Left ventricle myocardium inferior (tissue), 1 donor: Measurements from ENCODE around the gene DBF4B. TPM values are rescaled to one million over a fixed set of nuclear protein-coding genes. Genes with fewer than 3 reads are reported as not detected.

ENCODE experiments used
- DNase-seq: peaks from one replicate; pipeline ENCODE4 v3.0.0-alpha.2; 2020
- H3K27ac ChIP-seq: fragments of 200-600 bp; replicated peaks from 2 replicates; pipeline ENCODE4 v1.8.0; 2021
- H3K27me3 ChIP-seq: fragments of 200-600 bp; 2 replicates; pipeline ENCODE4 v1.8.0; 2021; ENCODE audit warnings: low read depth
- H3K36me3 ChIP-seq: fragments of 200-600 bp; 2 replicates; pipeline ENCODE4 v1.8.0; 2021
- H3K4me1 ChIP-seq: fragments of 200-600 bp; 2 replicates; pipeline ENCODE4 v1.8.0; 2021
- H3K4me3 ChIP-seq: fragments of 200-600 bp; 2 replicates; pipeline ENCODE4 v1.8.0; 2021; ENCODE audit warnings: mild to moderate bottlenecking, moderate library complexity
- H3K9me3 ChIP-seq: fragments of 200-600 bp; replicated peaks from 2 replicates; pipeline ENCODE4 v1.8.0; 2021
- intact Hi-C: fragments of 100-400 bp; cut with micrococcal nuclease; formaldehyde crosslinking; loops from one replicate; pipeline ENCODE4 v1.11.0; 2022
- total RNA-seq: library from RNA; stranded (reverse); fragmentation: NEBNext Ultra II Directional; extraction: Animal tissue kit (Norgen Biotek cat#: 25700); gene quantifications from one replicate; pipeline ENCODE4 v1.2.1, GENCODE V29; 2021
- TF ChIP-seq, protein P1 (sequence below): fragments of 200-600 bp; IDR thresholded peaks from 2 replicates; pipeline ENCODE4 v1.8.0; 2021; ENCODE audit warnings: antibody characterized with exemption, mild to moderate bottlenecking, borderline replicate concordance
- donor health status: DM: no; HTN: yes; CAD: no; lungs with severe emphysema.

DBF4B gene
- total RNA-seq, 1 donor from 2014 or later: 5.7 TPM

DNA sequence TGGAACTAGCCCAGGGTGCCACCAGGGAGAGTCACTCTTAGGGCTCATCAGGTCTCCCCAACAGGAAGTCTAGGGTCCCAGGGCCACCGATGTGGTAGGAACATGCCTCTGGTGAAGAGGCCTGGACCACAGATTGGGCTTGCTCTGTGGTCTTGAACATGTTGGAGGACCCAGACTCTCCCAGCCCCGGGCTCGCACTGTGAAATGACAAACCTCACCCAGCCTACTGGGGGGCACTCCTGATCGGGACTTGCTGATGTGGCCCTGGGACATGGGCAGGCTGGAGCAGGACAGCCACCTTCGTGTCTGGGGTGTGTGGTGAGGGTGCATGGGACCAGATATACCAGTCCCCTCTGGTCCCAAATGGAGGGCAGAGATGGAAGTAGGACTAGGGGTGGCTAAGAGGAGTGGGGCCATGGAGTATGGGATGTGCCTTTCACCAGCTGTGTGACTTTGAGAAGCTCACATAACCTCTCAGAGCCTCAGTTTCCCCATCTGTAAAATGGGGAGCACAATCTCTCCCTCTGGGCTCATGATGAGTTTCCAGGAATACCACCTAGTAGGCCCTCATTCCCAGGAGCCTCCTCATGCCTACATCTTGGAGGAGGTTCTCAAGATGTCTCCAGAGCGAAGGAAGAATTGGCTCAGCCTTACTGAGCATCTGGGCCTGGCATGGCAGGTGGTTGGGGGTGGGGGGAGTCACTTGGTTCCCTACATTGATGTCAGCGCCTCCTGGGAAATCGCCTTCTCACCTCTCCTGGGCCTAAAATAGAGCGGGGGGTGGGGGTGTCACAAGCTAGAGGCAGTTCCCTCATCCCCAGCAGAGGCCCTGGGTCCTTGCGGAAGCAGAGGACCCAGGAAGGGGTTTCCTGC, 48.8 kb downstream of the DBF4B start:
- TF ChIP-seq, protein P1, sequence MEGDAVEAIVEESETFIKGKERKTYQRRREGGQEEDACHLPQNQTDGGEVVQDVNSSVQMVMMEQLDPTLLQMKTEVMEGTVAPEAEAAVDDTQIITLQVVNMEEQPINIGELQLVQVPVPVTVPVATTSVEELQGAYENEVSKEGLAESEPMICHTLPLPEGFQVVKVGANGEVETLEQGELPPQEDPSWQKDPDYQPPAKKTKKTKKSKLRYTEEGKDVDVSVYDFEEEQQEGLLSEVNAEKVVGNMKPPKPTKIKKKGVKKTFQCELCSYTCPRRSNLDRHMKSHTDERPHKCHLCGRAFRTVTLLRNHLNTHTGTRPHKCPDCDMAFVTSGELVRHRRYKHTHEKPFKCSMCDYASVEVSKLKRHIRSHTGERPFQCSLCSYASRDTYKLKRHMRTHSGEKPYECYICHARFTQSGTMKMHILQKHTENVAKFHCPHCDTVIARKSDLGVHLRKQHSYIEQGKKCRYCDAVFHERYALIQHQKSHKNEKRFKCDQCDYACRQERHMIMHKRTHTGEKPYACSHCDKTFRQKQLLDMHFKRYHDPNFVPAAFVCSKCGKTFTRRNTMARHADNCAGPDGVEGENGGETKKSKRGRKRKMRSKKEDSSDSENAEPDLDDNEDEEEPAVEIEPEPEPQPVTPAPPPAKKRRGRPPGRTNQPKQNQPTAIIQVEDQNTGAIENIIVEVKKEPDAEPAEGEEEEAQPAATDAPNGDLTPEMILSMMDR: no peak
- Histone ChIP-seq H3K4me3 (peak overlapping the region; percentile 74), H3K9me3 (no peaks in the 10 kb centered on the region), H3K36me3 (no peaks in the 10 kb centered on the region), H3K4me1 (peaks cover 33% of the 10 kb centered on the region), H3K27me3 (peaks cover 42% of the 10 kb centered on the region), H3K27ac (peak overlapping the region; percentile 76)
- DNase-seq: peak; percentile 69
- intact Hi-C loops: no loop called here

DNA sequence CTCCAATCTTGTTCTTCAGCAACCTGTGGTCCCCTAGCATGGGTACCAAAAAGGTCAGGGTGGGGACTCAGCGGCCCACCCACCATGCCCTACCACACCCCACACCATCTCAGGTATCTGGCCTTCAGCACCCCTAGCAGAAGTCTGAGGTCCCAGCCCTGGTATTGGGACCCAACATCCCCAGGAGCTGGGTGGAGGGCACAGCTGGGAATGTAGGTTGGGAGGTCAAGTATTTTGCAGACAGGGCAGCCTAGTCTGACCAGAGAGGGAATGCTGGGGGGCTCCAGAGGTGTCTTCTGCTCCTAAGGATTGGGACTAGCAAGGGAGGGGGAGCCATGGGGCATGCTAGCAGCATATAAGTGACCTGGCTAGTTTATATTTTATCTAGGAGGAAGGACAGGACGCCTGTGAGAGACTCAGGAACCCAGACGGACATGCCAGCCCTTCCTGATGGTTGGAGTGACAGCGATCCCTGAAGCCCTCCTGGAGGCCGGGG, 49.5 kb downstream of the DBF4B start:
- TF ChIP-seq, protein P1: no peak
- no peaks in the 10 kb centered on the region for H3K9me3 ChIP-seq
- no peak for DNase-seq
- peak overlapping the region; percentile 76 for H3K27ac ChIP-seq
- H3K27me3 ChIP-seq: peaks cover 45% of the 10 kb centered on the region
- peak overlapping the region; percentile 74 for H3K4me3 ChIP-seq
- no peaks in the 10 kb centered on the region for H3K36me3 ChIP-seq
- H3K4me1 ChIP-seq: peaks cover 36% of the 10 kb centered on the region
- intact Hi-C loops: no loop called here

GRCh38 chr17:44758414-44759085, 50.1 kb downstream of the DBF4B start, which contains the start of gene ADAM11:
ADAM11 (plus strand) TSS chr17:44758988; CDS start chr17:44759200, 212 bp downstream.
- no peak for DNase-seq
- H3K9me3 ChIP-seq: no peaks in the 10 kb centered on the region
- peaks cover 45% of the 10 kb centered on the region for H3K27me3 ChIP-seq
- H3K4me3 ChIP-seq: peak within 1 kb of the TSS; percentile 74
- no peaks in the 10 kb centered on the region for H3K36me3 ChIP-seq
- intact Hi-C loops: no loop called here
- peak within 1 kb of the TSS; percentile 76 for H3K27ac ChIP-seq
- H3K4me1 ChIP-seq: peaks cover 36% of the 10 kb centered on the region
- TF ChIP-seq, protein P1: no peak

GRCh38 chr17:44759086-44759915, 50.8 kb downstream of the DBF4B start:
- DNase-seq: no peak
- H3K4me3 ChIP-seq: peak overlapping the region; percentile 74
- TF ChIP-seq, protein P1: peak; percentile 37
- peaks cover 45% of the 10 kb centered on the region for H3K27me3 ChIP-seq
- H3K36me3 ChIP-seq: no peaks in the 10 kb centered on the region
- H3K9me3 ChIP-seq: no peaks in the 10 kb centered on the region
- H3K27ac ChIP-seq: peak overlapping the region; percentile 8
- H3K4me1 ChIP-seq: peaks cover 36% of the 10 kb centered on the region
- intact Hi-C loops: no loop called here

DNA sequence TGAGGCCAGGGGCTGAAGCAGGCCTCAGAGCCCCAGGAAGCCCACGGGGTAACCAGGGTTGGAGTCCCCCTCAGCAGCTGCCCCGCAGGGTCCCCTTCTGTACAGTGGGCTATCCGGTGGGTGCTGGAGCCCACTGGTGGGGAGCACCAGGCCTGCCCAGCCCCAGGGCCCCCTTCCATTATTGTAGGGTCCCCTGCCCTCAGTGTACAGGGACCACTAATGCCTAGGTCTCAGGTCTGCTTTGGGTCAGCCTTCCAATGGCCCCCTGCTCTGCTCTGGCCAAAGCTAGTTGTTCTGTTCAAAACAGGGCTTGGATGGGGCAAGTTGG, 51.4 kb downstream of the DBF4B start:
- Histone ChIP-seq H3K36me3 (no peaks in the 10 kb centered on the region), H3K27me3 (peaks cover 45% of the 10 kb centered on the region), H3K9me3 (no peaks in the 10 kb centered on the region), H3K4me1 (peaks cover 36% of the 10 kb centered on the region), H3K27ac (no peak overlapping the region), H3K4me3 (peak overlapping the region; percentile 74)
- intact Hi-C loops: no loop called here
- TF ChIP-seq, protein P1: no peak
- DNase-seq: no peak
